Measurements from ENCODE around the gene NACC1. TPM values are rescaled to one million over a fixed set of nuclear protein-coding genes. Genes with fewer than 3 reads are reported as not detected.

The NACC1 gene
- total RNA-seq, 2 donors from 2014 or later = 53.6 to 76.0 TPM

DNA sequence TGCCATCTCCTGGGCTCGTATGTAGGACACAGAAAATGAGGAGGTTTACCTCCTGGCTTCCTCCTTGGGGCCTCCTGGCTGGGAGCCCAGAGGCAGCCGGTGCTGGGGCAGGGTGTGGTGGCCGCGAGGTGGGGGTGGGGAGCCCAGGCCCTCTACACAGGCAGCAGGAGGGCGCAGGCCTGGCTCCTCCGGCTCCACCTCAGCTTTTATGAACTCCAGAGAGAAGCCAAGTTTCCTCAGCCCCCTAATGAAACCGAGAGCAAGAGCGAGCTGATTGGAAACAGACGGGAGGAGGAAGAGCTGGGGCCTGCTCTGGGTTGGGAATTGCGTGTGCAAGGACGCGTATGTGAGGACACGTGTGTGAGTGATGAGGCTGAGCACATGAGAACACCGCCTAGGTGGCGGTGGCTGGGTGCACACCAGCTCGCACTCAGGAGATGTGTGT is 38.5 kb upstream of the NACC1 start:
- DNase-seq (no peak), ATAC-seq (replicated peaks in 1 of 2) (no peak)
- H3K27me3 Mint-ChIP-seq (ENCODE audit: low read depth) = no peaks in the 10 kb centered on the region
- H3K4me1 Mint-ChIP-seq (ENCODE audit: low read depth) = no peaks in the 10 kb centered on the region
- no peaks in the 10 kb centered on the region for H3K9me3 Mint-ChIP-seq
- no peak overlapping the region for H3K4me3 Mint-ChIP-seq
- H3K36me3 Mint-ChIP-seq (ENCODE audit: insufficient read depth in 2 of 2) = no peaks in the 10 kb centered on the region
- H3K27ac Mint-ChIP-seq = no peak overlapping the region

DNA sequence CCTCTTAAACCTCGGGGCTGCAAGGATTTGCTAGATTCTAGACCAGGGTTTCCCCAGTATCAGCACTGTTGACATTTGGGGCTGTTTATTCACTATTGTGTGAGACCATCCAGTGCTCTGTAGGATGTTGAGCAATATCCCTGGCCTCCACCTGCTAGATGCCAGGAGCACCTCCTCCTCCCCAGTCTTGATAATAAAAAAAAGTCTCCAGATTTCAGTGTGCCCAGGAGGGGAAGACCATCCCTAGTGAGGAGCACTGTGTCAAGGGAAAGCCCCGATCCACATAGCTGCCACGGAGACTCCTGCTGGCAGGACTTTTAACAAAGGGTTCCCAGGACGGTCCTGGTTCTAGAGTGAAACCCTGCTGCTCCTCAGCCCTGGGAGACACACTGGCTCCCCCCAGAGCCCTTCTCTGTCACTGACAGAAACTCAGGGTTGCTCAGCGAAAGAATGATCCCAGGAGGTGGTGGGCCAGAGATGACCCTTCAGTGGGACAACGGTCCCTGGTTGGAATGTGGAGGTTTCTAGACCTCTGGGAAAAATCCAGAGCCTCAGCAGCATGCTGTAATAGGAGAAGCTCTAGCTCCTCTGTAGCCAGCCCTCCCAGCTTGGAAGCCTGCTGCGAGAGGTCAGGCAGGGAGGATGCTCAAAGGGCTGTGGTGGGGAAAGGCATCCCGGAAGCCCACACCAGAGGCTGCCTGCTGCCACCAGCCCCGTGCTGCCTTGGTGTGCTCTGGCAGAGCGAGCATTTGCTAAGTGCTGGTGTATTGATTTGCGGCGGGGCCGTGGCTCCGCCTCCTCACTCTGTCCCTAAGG is 35.7 kb upstream of the NACC1 start:
- no peaks in the 10 kb centered on the region for H3K36me3 Mint-ChIP-seq (ENCODE audit: insufficient read depth in 2 of 2)
- H3K4me1 Mint-ChIP-seq (ENCODE audit: low read depth) = no peaks in the 10 kb centered on the region
- H3K27ac Mint-ChIP-seq = no peak overlapping the region
- no peaks in the 10 kb centered on the region for H3K27me3 Mint-ChIP-seq (ENCODE audit: low read depth)
- no peak for DNase-seq
- no peaks in the 10 kb centered on the region for H3K9me3 Mint-ChIP-seq
- no peak overlapping the region for H3K4me3 Mint-ChIP-seq
- no peak for ATAC-seq (replicated peaks in 1 of 2)

DNA sequence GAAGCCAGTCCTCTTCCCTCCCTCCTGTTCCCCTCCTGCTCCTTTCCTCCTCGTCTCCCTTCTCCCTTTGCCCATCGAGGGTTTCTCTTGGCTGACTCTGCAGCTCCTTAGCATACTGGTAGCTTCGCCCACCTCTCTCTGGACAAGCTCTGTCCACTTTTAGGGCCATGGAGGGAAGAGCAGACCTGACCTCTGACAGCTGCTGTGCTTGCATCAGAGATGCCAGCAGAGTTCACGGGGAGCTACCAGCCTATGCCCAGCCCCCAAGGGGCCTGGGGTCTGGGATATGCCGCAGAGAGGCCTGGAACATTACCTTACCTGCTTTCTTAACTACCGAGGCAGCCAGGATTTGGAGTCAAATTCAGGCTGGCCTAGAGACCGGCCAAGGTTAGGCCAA is 35.1 kb upstream of the NACC1 start:
- Mint-ChIP-seq H3K36me3 (ENCODE audit: insufficient read depth in 2 of 2) (no peaks in the 10 kb centered on the region), H3K9me3 (no peaks in the 10 kb centered on the region), H3K4me1 (ENCODE audit: low read depth) (no peaks in the 10 kb centered on the region), H3K27ac (no peak overlapping the region), H3K4me3 (no peak overlapping the region), H3K27me3 (ENCODE audit: low read depth) (no peaks in the 10 kb centered on the region)
- DNase-seq (no peak), ATAC-seq (replicated peaks in 1 of 2) (no peak)

DNA sequence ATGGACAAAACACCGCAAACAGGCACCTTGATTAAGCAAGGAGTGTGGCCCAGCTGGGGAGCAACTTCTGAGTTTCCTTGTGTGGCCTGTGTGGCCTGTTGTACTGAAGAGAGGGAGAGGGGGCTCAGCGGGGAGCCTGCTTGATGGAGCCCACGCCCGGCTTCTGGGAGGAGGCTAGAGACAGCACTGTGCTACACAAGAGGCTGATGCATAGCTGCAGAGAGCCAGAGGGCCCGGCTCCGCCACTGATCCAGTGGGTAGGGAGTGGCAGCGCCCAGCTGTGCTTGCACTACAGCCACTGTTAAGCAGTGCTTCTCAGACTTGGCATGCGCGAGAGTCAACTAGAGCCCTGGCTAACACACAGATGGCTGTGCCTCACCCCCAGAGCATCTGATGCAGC is 34.4 kb upstream of the NACC1 start:
- no peak overlapping the region for H3K27ac Mint-ChIP-seq
- H3K4me1 Mint-ChIP-seq (ENCODE audit: low read depth) = no peaks in the 10 kb centered on the region
- no peaks in the 10 kb centered on the region for H3K9me3 Mint-ChIP-seq
- no peaks in the 10 kb centered on the region for H3K36me3 Mint-ChIP-seq (ENCODE audit: insufficient read depth in 2 of 2)
- ATAC-seq (replicated peaks in 1 of 2) = no peak
- H3K27me3 Mint-ChIP-seq (ENCODE audit: low read depth) = no peaks in the 10 kb centered on the region
- DNase-seq = no peak
- H3K4me3 Mint-ChIP-seq = no peak overlapping the region

DNA sequence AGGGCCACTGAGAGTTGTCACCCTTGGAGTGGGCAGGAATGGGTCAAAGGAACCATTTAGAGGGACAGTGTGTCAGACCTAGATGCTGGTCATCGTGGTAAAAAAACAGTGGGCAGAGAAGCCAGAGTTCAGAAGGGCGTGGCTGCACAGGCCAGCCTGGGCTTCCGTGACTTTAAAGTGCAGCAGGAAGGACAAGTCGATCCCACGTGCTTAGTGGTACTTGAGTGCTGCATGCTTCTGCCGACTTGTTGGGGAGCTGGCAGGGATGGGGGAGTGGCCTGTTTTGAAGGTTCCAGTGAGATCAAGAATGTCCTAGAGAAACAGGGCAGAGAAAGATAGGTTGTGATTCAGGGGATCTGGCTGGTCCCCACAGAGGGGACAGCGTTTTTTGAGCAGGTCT is 32.4 kb upstream of the NACC1 start:
- H3K4me3 Mint-ChIP-seq = no peak overlapping the region
- no peak overlapping the region for H3K27ac Mint-ChIP-seq
- ATAC-seq (replicated peaks in 1 of 2) = no peak
- no peaks in the 10 kb centered on the region for H3K36me3 Mint-ChIP-seq (ENCODE audit: insufficient read depth in 2 of 2)
- H3K27me3 Mint-ChIP-seq (ENCODE audit: low read depth) = no peaks in the 10 kb centered on the region
- no peaks in the 10 kb centered on the region for H3K4me1 Mint-ChIP-seq (ENCODE audit: low read depth)
- DNase-seq = no peak
- H3K9me3 Mint-ChIP-seq = no peaks in the 10 kb centered on the region

DNA sequence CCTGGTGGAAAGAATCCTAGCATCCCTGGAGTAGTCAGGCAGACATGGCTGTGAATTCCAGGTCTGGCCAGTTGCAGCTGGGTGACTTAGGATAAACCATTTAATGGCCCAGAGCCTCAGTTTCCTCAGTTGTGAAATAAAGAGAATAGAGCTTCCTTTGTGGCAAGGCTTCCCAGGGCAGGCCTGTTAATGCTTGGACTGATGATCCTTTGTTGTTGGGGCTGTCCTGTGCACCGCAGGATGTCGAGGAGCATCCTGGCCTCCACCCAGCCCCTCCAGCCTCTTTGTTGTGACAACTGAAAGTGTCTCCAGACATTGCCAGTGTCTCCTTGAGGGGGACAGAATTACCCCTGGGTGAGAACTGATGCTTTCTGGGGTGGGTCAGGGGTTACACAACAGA is 31.7 kb upstream of the NACC1 start:
- DNase-seq = no peak
- H3K36me3 Mint-ChIP-seq (ENCODE audit: insufficient read depth in 2 of 2) = no peaks in the 10 kb centered on the region
- no peak overlapping the region for H3K27ac Mint-ChIP-seq
- H3K4me3 Mint-ChIP-seq = no peak overlapping the region
- H3K27me3 Mint-ChIP-seq (ENCODE audit: low read depth) = no peaks in the 10 kb centered on the region
- ATAC-seq (replicated peaks in 1 of 2) = no peak
- H3K4me1 Mint-ChIP-seq (ENCODE audit: low read depth) = no peaks in the 10 kb centered on the region
- no peaks in the 10 kb centered on the region for H3K9me3 Mint-ChIP-seq

DNA sequence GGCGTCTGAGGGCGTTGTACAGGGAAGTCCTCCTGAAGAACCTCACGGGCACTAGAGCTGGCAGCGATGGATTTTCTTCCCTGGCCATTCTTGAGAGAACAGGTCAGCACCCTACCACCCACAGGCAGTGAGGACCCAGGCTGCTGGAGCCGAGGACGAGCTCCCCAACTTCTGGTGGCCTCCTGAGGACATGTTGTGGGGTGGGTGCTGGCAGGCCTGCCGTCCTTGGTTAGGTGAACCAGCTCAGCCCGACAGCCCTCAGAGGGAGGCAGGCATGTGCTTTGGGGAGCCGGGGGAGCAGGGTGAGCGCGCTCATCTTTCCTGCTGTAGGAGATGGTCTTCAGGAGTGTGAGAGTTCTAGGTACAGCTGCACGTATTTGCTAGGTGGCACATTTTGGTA is 30.8 kb upstream of the NACC1 start:
- Mint-ChIP-seq H3K4me3 (no peak overlapping the region), H3K36me3 (ENCODE audit: insufficient read depth in 2 of 2) (no peaks in the 10 kb centered on the region), H3K4me1 (ENCODE audit: low read depth) (no peaks in the 10 kb centered on the region), H3K27me3 (ENCODE audit: low read depth) (no peaks in the 10 kb centered on the region), H3K9me3 (no peaks in the 10 kb centered on the region), H3K27ac (no peak overlapping the region)
- no peak for ATAC-seq (replicated peaks in 1 of 2)
- DNase-seq = no peak

DNA sequence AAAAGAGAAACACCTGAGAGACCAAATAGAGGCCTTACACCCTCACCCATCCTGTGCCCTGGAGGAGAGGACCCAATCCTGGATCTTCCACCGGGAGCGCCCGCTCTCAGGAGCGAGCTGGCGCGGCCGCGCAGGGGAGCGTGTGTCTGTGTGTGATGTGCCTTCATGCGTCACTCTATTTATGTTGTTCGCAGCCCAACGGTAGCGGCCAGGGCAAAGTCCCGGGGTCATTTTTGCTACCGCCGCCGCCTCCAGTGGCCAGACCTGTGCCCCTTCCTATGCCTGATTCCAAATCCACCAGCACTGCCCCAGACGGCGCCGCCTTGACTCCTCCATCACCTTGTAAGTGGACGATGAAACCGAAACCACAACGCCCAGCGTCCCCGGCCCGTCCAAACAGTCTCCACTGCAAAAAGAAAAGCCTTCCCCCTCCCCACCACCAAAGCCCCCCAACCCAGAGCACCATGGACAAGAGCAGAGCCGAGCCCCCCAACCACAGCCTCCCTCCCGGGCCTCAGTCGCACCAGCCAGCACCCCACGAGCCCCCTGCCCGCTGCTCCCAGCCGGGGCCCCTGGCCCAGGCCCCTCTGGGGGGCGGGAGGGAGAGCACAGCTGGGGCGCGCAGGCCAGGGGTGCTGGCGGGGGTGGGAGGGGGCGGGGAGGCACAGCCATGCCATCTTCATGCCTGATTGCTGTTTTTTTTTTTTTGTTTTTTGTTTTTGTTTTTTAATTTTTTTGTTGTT is 30.1 kb upstream of the NACC1 start:
- DNase-seq = no peak
- Mint-ChIP-seq H3K27ac (no peak overlapping the region), H3K4me1 (ENCODE audit: low read depth) (no peaks in the 10 kb centered on the region), H3K9me3 (no peaks in the 10 kb centered on the region), H3K27me3 (ENCODE audit: low read depth) (no peaks in the 10 kb centered on the region), H3K4me3 (no peak overlapping the region), H3K36me3 (ENCODE audit: insufficient read depth in 2 of 2) (no peaks in the 10 kb centered on the region)
- ATAC-seq (replicated peaks in 1 of 2) = no peak

DNA sequence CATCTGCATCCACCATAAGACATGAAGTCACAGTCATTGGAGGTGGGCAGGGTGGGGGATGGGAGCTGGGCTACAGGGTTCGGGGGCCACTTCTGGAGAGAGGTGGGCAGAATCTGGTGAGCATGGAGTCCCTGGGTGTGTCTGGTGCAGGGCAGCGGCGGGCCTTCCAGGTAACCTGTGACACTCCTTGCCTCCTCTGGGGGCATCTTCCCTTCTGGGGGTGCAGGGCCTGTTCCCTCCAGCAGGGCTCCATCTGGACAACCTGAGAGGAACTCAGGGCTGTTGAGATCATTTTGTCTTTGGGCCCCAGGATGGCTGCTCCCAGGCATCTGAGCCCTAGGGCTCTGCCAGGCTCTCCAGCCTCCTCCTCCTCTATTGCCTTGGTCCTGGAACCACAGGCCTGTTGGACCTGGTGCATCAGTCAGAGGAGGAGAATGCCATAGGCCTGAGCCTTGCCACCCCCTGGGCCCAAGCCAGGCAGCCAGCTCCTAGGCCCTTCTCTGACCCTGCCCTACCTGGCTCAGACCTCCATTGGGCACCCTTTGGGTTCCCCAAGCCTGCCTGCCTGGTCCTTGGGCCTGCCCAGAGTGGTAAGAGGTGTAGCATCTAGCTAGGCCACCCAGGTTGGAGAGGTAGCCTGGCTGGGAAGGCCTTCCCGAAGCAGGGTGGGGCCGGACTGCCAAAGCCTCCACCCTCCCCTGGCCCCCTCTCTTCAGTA is 28.8 kb upstream of the NACC1 start:
- Mint-ChIP-seq H3K36me3 (ENCODE audit: insufficient read depth in 2 of 2) (no peaks in the 10 kb centered on the region), H3K4me3 (no peak overlapping the region), H3K27ac (no peak overlapping the region), H3K4me1 (ENCODE audit: low read depth) (peaks cover 6% of the 10 kb centered on the region), H3K27me3 (ENCODE audit: low read depth) (peaks cover 5% of the 10 kb centered on the region), H3K9me3 (no peaks in the 10 kb centered on the region)
- ATAC-seq (replicated peaks in 1 of 2) = peak in 1 of 2 donors; percentile 50
- no peak for DNase-seq

DNA sequence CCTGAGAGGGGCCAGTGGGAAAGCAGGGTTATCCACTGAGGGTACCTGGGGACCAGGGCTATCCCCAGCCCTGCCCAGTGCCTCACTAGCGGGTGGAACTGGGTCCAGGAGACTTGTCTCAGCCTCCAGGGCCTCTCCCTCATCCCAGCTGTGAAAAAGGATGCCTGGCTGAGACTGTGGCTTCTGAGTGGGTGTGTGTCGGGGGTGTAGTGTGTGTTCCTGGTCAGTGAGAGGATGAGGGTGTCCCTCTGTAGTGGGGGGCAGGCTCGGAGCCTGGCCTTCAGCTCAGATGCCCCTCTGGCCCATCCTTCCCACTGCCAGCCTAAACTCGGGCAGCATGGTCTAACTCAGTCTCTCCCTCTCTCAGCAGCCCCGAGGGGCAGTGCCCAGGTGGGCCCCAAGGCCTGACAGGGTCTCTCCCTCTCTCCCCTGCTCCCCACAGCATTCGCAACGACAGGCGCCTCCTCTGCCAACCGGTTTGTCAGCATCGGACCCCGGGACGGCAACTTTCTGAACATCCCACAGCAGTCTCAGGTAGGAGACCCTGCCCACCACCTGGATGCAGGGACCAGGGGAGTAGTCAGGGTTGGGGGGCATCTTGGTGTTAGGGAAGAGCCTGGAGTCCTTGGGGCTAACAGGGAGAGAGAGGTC is 28.1 kb upstream of the NACC1 start:
- DNase-seq (no peak), ATAC-seq (replicated peaks in 1 of 2) (no peak)
- Mint-ChIP-seq H3K27ac (no peak overlapping the region), H3K4me3 (no peak overlapping the region), H3K36me3 (ENCODE audit: insufficient read depth in 2 of 2) (no peaks in the 10 kb centered on the region), H3K4me1 (ENCODE audit: low read depth) (peaks cover 12% of the 10 kb centered on the region), H3K27me3 (ENCODE audit: low read depth) (peaks cover 12% of the 10 kb centered on the region), H3K9me3 (no peaks in the 10 kb centered on the region)

DNA sequence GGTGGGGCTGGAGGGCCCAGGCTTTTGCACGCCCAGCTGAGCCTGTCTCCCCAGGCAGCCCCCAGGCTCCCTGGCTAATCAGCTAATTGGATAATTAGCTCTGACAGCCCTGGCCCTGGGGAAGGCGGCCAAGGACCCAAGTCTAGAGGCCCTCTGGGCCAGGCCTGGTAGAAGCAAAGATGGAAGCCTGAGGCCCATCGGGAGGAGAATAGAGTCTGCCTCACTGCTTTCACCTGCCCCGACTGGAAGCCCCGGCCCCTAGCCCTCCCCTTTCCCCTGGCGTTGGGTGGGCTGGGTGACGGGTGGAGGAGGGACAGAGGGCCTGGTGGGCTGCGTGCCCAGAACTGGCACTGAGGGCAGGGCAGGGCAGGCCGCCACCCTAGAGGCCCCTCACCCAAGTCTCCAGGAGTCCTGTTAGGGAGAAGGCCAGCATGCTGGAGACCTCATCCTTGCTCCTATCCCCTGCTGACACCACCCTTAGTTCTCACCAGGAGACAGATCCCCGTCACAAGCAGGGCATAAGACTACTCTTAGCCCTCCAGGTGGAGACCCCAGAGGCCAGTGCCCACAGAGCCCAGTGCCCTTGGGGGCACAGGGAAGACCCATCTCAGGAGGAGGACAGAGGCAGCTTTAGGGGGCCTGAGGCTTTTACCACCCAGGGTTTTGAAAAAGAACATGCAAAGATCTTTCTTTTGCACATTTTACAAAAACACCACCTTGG is 27.4 kb upstream of the NACC1 start:
- H3K27ac Mint-ChIP-seq = no peak overlapping the region
- ATAC-seq (replicated peaks in 1 of 2) = no peak
- H3K36me3 Mint-ChIP-seq (ENCODE audit: insufficient read depth in 2 of 2) = no peaks in the 10 kb centered on the region
- no peaks in the 10 kb centered on the region for H3K9me3 Mint-ChIP-seq
- no peak overlapping the region for H3K4me3 Mint-ChIP-seq
- DNase-seq = no peak
- H3K27me3 Mint-ChIP-seq (ENCODE audit: low read depth) = peaks cover 12% of the 10 kb centered on the region
- H3K4me1 Mint-ChIP-seq (ENCODE audit: low read depth) = peaks cover 12% of the 10 kb centered on the region

DNA sequence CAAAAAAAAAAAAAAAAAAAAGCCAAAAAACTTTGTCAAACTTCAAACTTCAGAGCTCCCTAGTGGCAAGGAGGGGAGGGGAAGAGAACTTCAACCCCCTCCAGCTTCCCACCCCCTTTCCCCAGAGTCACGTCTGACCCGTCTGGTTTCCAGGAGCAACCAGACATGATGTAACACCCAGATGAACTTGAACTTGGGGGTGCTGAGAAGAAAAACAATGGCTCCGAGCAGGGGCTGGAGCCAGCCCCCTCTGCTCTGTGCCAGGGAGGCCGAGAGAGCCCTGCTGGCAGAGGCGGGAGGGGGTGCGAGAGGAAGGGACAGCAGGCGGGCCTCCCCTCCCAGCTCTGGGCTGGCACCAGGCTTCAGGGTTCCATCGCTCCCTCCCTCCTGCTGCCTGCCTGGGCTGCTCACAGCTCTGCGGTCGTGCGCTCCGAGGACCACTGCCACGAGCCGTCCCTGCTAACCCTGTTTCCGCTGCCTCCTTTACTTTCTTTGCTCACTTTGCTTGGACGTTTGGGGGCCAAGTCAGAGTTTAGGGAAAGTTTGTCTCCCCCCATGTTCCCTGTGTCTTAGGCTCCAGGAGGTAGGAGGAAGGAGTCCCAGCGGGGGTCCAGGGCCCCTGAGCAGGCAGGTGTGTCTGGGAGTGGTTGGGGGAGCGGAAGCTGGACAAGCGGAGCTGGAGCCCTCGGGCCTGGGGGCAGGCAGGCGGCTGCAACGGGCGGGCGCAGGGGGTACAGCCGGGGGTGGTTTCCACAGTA is 26.5 kb upstream of the NACC1 start:
- ATAC-seq (replicated peaks in 1 of 2) = no peak
- Mint-ChIP-seq H3K36me3 (ENCODE audit: insufficient read depth in 2 of 2) (no peaks in the 10 kb centered on the region), H3K27me3 (ENCODE audit: low read depth) (peaks cover 20% of the 10 kb centered on the region), H3K4me3 (no peak overlapping the region), H3K27ac (no peak overlapping the region), H3K9me3 (no peaks in the 10 kb centered on the region), H3K4me1 (ENCODE audit: low read depth) (peaks cover 19% of the 10 kb centered on the region)
- no peak for DNase-seq

Measured in activated T-cell treated with anti-CD3 and anti-CD28 coated beads, Interleukin-2, amount 50 U/mL, for 72 hours (primary cell).